Fibroblast of pulmonary artery (primary cell): ENCODE measurements around the gene C9orf72.

Experiments used
- DNase-seq: peaks from one replicate; pipeline ENCODE4 v3.0.0-alpha.2; 2010; ENCODE audit warnings: low read depth
- H3K4me3 ChIP-seq: replicated peaks from 2 replicates; pipeline ENCODE4 v1.5.1; 2011; ENCODE audit warnings: low read depth, mild to moderate bottlenecking, control low read depth, low read length, moderate library complexity
- CTCF ChIP-seq: IDR thresholded peaks from 2 replicates; pipeline ENCODE4 v1.5.1; 2011; ENCODE audit warnings: mild to moderate bottlenecking, control low read depth, low read length, inconsistent platforms; ENCODE audit errors: missing control alignments

C9orf72 gene

GRCh38 chr9:27602954-27603353 lies 29.7 kb upstream of the C9orf72 start:
- no peak for TF ChIP-seq CTCF
- no peak overlapping the region for H3K4me3 ChIP-seq
- DNase-seq: no peak

GRCh38 chr9:27602142-27602861 lies 29.0 kb upstream of the C9orf72 start:
- DNase-seq: no peak
- no peak for TF ChIP-seq CTCF
- no peak overlapping the region for H3K4me3 ChIP-seq

GRCh38 chr9:27601396-27601795 lies 28.1 kb upstream of the C9orf72 start:
- TF ChIP-seq CTCF: no peak
- DNase-seq: no peak

GRCh38 chr9:27600256-27600655 lies 27.0 kb upstream of the C9orf72 start:
- H3K4me3 ChIP-seq: no peak overlapping the region
- TF ChIP-seq CTCF: no peak
- no peak for DNase-seq

More at GRCh38 chr9:27601396-27601795, 28.1 kb upstream of the C9orf72 start:
- H3K4me3 ChIP-seq: no peak overlapping the region

GRCh38 chr9:27599870-27600238 lies 26.6 kb upstream of the C9orf72 start:
- DNase-seq: no peak
- H3K4me3 ChIP-seq: no peak overlapping the region
- TF ChIP-seq CTCF: no peak

- no peak for TF ChIP-seq CTCF
- H3K4me3 ChIP-seq: no peak overlapping the region
- DNase-seq: no peak
Observed at GRCh38 chr9:27599102-27599869, 26.0 kb upstream of the C9orf72 start.
